GM10847 (cell line): ENCODE measurements around the gene IARS2.

Experiments used
- POLR2A ChIP-seq: IDR thresholded peaks from 2 replicates; pipeline ENCODE4 v1.6.1; 2011; ENCODE audit not compliant: insufficient read length; ENCODE audit errors: extremely low read depth

IARS2 gene

DNA sequence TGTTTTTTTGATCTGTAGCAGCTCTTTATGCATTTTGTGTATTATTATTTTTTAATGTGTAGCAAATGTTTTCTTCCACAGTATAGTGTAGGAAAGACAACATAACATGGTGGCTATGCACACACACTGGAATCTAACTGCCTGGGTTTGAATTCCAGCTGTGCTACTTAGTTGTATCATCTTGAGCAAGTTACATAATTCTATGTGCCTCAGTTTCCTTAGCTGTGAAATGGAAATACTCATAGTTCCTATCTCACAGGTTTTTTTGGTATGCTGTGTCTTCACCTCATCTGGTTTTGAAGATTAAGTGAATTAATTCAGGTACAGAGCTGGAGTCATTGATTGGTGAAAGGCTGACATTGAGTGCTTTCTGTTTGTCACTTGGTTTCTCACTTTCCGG lies 1.2 kb upstream of the IARS2 start:
- TF ChIP-seq POLR2A, result no peak

DNA sequence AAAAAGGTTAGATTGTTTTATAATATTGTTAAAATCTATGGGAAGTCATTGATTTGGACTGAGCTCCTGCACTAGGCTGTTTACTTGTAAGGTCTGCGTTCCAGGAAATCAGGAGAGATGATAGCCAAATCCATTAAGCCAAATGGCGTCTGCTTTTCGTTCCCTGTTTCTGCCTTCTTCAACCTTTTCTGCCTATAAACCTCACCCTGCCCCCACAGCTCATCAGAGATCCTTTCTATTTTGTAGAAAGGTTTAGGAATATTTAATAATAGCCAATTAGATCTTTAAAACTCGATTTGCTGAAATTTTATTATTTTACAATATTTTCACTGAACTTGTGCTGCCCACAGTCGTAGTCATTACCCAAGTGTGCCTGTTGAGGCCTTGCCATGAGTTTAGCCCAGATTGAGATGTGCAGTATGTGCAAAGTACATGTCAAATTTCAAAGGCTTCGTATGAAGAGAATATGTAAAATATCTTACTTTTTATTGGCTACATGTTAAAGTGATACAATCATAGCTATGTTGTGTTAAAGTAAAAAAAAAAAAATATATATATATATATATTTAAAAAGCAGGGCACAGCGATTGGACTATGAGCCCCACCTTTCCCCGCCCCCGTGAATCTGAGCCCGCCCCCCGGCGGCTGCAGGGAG lies 444 bp upstream of the IARS2 start:
- TF ChIP-seq POLR2A, result no peak

DNA sequence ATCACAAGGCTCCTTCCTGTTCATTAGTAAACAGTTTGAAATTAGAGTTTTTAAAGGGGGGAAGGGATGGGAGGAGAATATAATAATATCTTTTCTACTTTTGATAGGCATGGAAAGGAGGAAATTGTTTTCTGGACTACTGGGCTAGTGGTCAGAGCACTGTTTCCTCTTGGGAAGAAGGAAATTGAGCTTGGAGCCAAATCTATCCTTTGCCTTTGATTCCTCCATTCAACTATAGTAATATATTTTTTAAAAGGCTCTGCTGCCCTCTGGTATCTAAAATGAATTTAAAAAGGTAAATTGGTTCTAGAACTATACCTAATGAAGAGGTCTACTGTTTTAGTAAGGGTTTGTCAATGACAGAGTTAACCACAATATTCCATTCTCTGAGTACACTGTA lies 5.9 kb downstream of the IARS2 start:
- TF ChIP-seq POLR2A, result no peak

DNA sequence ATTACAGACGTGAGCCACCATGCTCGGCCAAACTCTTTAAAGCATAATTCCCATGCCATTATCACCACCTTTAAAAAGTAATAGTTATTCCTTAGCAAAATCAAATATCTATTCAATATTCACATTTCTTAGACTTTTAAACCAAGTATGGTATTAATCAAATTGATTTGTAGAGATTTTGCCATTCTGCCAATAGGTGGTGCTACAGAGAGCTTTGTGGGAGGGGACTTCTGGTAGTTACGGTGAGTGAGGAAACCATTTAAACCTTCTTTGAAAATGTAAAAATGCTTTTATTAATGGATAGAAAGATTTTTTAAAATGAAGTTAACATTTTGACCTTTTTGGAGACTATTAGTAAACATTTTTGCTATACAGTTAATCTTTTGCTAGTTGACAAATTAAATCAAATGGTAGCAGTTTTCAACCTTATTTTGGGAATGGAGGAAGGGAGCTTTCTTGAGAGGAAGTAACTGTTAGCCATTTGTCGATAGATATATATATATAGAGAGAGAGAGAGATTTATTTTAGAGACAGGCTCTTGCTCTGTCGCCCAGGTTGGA lies 19.3 kb downstream of the IARS2 start:
- TF ChIP-seq POLR2A, result no peak

DNA sequence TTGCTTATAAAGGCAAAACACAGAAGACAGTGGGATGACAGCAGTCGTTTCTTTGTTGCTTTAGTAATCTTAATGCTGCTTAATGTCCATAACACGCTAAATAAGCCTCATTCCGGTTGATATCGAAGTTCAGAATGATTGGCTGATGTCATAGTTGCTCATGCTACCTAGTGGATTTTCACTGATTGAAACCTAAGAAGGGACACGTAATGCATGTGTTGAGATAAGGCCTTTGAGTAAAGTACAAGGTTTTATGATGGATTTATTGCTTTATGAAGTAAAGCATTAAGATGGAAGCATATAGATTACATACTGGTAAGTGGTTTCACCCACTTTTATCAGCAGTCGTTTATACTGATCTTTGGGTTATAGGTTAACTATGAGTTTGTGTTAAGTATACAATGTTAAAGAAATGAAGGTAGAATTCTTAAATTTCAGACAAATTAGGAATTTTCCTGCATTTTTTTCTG lies 25.1 kb downstream of the IARS2 start:
- no peak for TF ChIP-seq POLR2A

DNA sequence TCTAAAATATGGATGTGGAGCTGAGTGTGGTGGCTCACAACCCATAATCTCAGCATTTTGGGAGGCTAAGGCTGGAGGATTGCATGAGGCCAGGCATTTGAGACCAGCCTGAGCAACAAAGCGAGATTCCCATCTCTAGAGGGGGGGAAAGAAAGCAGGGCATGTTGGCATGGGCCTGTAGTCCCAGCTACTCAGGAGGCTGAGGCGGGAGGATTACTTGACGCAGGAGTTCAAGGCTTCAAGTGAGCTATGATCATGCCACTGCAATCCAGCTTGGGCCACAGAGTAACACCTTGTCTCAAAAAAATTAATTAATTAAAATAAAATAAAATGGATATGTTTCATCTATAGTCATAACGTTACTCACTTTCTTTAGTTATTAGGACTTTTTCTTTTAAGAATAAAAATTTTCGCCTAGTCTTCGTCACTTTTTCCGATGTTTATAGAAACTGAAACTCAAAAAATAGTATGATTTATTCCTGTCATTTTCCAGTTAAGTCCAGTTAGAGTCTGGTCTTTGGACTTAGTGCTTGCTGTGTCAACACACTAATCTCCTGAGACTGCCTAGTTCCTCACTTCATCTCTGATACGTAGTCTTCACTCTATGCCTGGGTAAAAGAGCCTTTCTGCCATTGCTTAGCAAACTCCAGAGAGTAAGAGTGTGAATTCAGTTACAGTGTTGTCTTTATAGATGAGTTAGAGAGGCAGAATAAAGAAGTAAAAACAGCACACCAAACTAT lies 28.0 kb downstream of the IARS2 start:
- no peak for TF ChIP-seq POLR2A

DNA sequence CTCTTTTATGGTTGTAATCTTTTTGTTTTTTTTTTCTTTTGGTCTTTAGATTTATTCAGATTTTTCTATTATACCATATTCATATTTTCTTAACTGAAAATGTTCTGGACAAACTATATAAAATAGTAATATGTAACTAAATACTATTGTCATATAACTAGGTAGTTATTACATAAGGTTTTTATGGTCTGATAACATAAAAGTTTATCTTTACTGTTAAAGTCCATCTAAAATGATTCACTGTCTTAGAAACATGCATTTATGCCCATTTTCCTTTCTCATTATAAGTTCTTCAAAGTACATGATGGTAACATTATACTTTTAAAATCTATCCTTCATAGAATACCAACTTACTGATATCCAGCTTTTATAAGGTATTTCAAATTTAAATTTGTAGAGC lies 29.1 kb downstream of the IARS2 start:
- no peak for TF ChIP-seq POLR2A

DNA sequence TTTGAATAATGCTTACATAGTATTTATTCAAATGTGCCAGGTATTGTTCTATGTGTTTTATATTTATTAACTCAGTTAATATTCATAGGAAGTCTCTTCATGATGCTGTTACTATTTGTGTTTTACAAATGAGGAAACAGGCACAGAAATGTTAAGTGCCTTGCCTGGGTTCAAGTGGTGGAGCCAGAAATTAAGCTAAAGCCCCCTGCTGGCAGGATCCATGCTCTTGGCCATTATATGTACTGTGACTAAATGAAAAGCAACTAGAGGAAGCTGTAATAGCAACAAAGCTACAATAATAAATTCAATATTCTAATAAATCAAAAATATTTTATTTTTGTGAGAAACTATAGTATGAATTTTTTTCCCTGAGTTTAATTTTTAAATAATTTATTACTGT lies 30.0 kb downstream of the IARS2 start:
- no peak for TF ChIP-seq POLR2A

DNA sequence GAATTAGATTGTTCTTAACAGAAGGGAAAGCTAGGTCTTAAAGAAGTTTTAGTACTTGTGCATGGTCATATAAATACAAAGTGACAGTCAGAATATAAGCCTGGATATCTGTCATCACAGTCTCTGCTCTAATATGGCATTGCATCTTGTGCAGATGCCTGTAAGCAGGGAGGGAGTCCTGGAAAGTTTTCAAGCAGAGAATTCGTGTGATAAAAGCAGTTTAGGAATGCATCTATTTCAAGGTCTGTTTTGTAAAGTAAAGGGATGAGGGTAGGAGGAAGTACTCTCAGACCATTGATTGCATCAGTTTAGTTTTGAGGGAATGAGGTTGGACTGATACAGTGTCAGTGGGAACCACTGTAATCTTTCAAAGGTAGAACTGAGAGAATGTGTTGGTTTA lies 30.6 kb downstream of the IARS2 start:
- no peak for TF ChIP-seq POLR2A

DNA sequence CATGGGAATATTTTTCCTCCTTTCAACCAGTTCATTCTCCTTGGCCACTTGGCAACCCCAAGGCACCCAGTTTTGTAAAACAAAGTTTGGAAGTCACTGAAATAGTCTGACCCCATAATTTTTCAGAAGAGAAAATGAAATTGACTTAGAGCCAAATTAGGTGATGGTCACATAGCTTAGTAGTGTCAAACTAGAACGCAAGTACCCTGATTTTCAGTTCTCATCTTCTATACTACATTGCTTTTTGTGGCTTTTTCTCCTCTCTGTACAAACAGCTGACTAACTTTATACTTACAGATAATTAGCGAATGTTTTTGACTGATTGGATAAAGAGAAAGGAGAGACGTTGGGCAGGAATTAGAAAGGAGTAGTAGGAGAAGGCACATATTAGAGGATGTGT lies 33.1 kb downstream of the IARS2 start:
- no peak for TF ChIP-seq POLR2A

DNA sequence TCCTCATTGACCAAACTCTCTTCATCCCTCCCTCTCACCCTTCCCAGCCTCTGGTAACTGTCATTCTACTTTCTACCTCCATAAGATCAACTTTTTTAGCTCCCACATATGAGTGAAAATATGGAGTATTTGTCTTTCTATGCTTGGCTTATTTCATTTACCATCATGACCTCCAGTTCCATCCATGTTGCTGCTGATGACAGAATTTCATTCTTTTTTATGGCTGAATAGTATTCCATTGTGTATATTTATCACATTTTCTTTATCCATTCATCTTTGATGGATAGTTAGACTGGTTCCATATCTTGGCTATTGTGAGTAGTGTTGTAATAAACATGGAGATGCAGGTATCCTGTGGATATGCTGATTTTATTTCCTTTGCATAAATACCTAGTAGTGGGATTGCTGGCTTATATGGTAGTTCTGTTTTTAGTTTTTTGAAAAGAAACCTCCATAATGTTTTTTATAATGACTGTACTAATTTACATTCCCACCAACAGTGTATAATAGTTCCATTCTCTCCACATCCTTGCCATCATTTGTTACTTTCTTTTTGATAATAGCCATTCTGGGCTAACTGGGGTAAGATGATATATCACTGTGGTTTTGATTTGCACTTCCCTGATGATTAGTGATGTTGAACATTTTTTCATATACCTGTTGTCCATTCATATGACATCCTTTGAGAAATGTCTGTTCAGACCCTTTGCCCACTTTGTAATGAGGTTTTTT lies 35.7 kb downstream of the IARS2 start:
- TF ChIP-seq POLR2A, result no peak

DNA sequence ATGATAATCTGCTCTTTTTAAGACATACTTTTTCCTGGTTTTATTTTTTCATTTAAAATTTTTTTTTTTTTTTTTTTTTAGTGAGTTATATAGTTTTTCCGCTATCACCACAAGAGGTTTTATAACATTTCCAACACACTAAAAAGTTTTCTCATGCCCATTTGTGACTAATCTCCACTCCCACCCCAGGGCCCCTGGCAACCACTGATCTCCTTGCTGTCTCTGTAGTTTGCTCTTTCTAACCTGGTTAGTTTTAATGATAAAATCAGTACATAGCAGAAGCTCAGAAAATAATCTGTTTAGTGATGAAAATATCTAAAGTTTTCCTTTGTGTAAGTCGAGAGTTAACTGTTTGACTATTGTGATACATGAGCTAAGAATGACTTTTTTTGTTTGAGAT lies 41.8 kb downstream of the IARS2 start:
- TF ChIP-seq POLR2A, result no peak

DNA sequence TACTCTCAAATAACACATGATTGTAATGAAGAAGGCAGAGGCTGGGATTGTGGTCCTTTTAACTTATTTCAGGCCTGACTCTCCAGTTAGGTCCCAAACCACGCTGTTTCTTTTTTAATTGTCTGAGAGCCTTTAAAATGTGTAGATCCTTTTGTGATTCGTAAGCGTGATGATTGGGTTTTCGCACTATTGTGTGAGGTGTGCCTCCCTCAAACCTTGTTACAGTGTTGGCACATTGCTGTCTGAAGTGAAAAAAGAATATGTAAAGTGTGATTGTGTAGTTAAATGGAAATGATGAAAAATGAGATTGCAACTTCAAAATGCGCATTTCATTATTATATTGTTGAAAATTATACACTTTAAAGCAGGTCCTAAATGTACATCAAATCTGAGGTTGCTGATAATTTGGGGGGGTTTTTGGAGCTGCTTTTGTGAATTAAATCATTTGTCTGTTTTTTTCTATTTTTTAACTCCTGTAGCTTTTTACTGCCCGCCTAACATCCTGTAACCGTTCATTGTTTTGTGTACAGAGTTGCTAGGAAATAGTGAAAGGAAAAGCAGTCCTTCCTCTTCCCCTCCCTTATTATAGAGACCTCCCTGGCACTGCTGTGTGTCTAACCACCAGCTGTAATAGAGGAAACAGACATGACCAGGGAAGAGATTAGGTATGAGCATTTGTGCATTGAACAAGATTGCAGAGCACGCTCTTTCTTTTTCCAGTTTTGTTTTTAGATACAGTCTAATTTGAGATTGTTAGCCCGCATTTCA lies 43.3 kb downstream of the IARS2 start:
- TF ChIP-seq POLR2A, result no peak

DNA sequence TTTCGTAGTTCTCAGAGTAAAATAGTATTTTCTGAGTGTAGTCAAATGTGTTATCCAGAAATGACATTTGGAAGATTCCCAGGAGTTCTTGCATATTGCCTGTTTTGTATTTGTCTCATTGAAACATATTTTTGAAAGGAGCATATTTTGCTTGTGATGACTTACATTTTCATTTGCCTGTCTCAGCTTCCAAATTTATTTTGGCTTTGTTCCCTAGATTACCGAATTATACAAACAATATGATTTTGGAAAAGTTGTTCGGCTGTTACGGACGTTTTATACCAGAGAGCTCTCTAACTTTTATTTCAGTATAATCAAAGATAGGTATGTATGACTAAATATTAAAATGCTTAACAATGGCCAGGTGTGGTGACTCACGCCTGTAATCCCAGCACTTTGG lies 46.0 kb downstream of the IARS2 start:
- no peak for TF ChIP-seq POLR2A

DNA sequence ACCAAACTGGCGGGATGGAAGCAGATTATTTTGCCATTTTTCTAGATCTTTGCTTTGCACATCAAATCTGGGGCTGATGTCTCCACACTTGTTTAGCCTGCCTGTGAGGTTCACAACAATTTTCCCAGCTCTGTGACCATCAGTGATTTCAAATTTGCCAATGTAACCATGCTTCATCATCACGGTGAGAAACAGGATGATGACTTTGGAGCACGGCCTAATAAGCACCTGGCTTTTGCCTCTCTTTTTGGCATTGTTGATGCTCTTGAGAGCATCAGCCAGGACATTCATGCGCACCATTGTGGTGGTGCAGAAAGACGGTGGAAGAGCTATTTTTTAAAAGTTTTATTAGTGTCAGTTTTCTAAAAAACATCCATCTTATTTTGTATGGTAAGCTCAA lies 50.1 kb downstream of the IARS2 start:
- no peak for TF ChIP-seq POLR2A
